Measurements from ENCODE around the gene ARHGEF17. TPM values are rescaled to one million over a fixed set of nuclear protein-coding genes. Genes with fewer than 3 reads are reported as not detected.

The ARHGEF17 gene
- polyA plus RNA-seq, 3 donors, result 0.16 to 1.2 (median 0.55) TPM

DNA sequence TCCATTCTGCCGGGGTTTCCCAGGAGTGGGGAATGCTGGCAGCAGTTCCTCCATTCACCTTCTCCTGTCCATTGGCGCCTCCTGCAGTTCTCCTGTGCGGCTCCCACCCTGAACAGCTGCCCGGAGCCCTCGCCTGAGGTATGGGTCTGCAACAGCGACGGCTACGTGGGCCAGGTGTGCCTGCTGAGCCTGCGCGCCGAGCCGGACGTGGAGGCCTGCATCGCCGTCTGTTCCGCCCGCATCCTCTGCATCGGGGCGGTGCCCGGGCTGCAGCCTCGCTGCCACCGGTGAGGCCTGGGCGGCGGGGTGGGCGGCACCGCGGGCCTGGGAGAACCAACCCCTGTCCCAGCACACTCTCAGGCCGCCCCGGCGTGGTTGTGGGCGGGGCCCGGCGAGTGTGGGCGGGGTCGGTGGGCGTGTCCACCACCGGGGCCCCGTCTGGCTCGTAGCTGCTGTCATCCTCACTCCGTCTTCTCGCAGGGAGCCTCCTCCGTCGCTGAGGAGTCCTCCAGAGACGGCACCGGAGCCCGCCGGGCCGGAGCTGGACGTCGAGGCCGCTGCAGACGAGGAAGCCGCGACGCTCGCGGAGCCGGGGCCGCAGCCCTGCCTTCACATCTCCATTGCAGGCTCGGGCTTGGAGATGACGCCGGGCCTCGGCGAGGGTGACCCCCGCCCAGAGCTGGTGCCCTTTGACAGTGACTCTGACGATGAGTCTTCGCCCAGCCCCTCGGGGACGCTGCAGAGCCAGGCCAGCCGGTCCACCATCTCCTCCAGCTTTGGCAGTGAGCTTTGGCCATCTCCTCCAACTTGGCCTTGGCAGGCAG, 54.1 kb downstream of the ARHGEF17 start:
- no peaks in the 10 kb centered on the region for H3K27me3 ChIP-seq (ENCODE audit: control insufficient read depth in 2 of 2, insufficient read depth in 2 of 2, low read length in 2 of 2)
- no peaks in the 10 kb centered on the region for H4K20me1 ChIP-seq (ENCODE audit: insufficient read depth, low read length)
- no peak overlapping the region for H2AFZ ChIP-seq (ENCODE audit: insufficient read depth, low read depth, low read length, poor library complexity, severe bottlenecking)
- no peak overlapping the region for H3K27ac ChIP-seq (ENCODE audit: low read depth in 1 of 2, low read length in 2 of 2)
- Mint-ChIP-seq H3K27ac (no peak overlapping the region), H3K9me3 (no peaks in the 10 kb centered on the region), H3K36me3 (no peaks in the 10 kb centered on the region), H3K4me3 (no peak overlapping the region), H3K27me3 (ENCODE audit: low read depth in 3 of 3) (peaks cover 0 to 5% (median 1%) of the 10 kb centered on the region in 3 donors), H3K4me1 (peaks cover 15% of the 10 kb centered on the region)
- no peaks in the 10 kb centered on the region for H3K36me3 ChIP-seq (replicated peaks in 1 of 2; ENCODE audit: control insufficient read depth in 1 of 2, insufficient read depth in 2 of 2, low read length in 2 of 2)
- H3K9ac ChIP-seq (ENCODE audit: insufficient read depth, low read length, poor library complexity, severe bottlenecking), result no peak overlapping the region
- intact Hi-C loops (cut with micrococcal nuclease), result no loop called here
- H3K79me2 ChIP-seq (ENCODE audit: insufficient read depth, low read length), result no peaks in the 10 kb centered on the region
- no peak overlapping the region for H3K4me2 ChIP-seq (replicated peaks; ENCODE audit: extremely low read depth, low read length, poor library complexity, severe bottlenecking)
- TF ChIP-seq, protein P1, sequence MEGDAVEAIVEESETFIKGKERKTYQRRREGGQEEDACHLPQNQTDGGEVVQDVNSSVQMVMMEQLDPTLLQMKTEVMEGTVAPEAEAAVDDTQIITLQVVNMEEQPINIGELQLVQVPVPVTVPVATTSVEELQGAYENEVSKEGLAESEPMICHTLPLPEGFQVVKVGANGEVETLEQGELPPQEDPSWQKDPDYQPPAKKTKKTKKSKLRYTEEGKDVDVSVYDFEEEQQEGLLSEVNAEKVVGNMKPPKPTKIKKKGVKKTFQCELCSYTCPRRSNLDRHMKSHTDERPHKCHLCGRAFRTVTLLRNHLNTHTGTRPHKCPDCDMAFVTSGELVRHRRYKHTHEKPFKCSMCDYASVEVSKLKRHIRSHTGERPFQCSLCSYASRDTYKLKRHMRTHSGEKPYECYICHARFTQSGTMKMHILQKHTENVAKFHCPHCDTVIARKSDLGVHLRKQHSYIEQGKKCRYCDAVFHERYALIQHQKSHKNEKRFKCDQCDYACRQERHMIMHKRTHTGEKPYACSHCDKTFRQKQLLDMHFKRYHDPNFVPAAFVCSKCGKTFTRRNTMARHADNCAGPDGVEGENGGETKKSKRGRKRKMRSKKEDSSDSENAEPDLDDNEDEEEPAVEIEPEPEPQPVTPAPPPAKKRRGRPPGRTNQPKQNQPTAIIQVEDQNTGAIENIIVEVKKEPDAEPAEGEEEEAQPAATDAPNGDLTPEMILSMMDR (IDR thresholded peaks at IDR 0.05), result no peak
- no peak for DNase-seq
- H3K4me3 ChIP-seq (replicated peaks in 1 of 3; ENCODE audit: low read depth in 2 of 3, low read length in 3 of 3), result no peak overlapping the region
- WGBS (ENCODE audit: insufficient coverage), result 95% methylated on average over 65 of the region's 70 CpGs
- no peaks in the 10 kb centered on the region for H3K9me3 ChIP-seq (replicated peaks in 1 of 2; ENCODE audit: control insufficient read depth in 1 of 2, insufficient read depth in 1 of 2, low read length in 2 of 2)
- peaks cover 13 to 14% of the 10 kb centered on the region in 2 donors for H3K4me1 ChIP-seq (ENCODE audit: control insufficient read depth in 1 of 2, insufficient read depth in 2 of 2, low read length in 2 of 2)

DNA sequence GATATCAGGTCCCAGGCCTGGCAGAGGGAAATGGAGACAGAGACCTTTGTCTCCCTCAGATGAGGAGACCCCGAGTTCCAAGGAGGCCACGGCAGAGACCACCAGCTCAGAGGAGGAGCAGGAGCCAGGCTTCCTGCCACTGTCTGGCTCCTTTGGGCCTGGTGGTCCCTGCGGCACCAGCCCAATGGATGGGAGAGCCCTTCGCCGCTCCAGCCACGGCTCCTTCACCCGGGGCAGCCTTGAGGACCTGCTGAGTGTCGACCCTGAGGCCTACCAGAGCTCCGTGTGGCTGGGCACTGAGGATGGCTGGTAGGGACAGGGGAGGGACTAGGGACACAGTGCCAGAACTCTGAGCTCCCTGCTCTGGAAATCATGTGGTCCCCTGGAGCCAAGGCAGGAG, 55.1 kb downstream of the ARHGEF17 start:
- Histone ChIP-seq H3K9ac (ENCODE audit: insufficient read depth, low read length, poor library complexity, severe bottlenecking) (no peak overlapping the region), H3K4me2 (replicated peaks; ENCODE audit: extremely low read depth, low read length, poor library complexity, severe bottlenecking) (no peak overlapping the region), H3K27ac (ENCODE audit: low read depth in 1 of 2, low read length in 2 of 2) (no peak overlapping the region), H3K4me1 (ENCODE audit: control insufficient read depth in 1 of 2, insufficient read depth in 2 of 2, low read length in 2 of 2) (peaks cover 13 to 14% of the 10 kb centered on the region in 2 donors), H3K4me3 (replicated peaks in 1 of 3; ENCODE audit: low read depth in 2 of 3, low read length in 3 of 3) (no peak overlapping the region), H3K27me3 (ENCODE audit: control insufficient read depth in 2 of 2, insufficient read depth in 2 of 2, low read length in 2 of 2) (no peaks in the 10 kb centered on the region), H3K9me3 (replicated peaks in 1 of 2; ENCODE audit: control insufficient read depth in 1 of 2, insufficient read depth in 1 of 2, low read length in 2 of 2) (no peaks in the 10 kb centered on the region), H3K79me2 (ENCODE audit: insufficient read depth, low read length) (no peaks in the 10 kb centered on the region), H4K20me1 (ENCODE audit: insufficient read depth, low read length) (no peaks in the 10 kb centered on the region), H2AFZ (ENCODE audit: insufficient read depth, low read depth, low read length, poor library complexity, severe bottlenecking) (no peak overlapping the region), H3K36me3 (replicated peaks in 1 of 2; ENCODE audit: control insufficient read depth in 1 of 2, insufficient read depth in 2 of 2, low read length in 2 of 2) (no peaks in the 10 kb centered on the region)
- TF ChIP-seq, protein P1 (IDR thresholded peaks at IDR 0.05), result no peak
- Mint-ChIP-seq H3K27ac (no peak overlapping the region), H3K4me1 (peaks cover 16% of the 10 kb centered on the region), H3K9me3 (no peaks in the 10 kb centered on the region), H3K36me3 (no peaks in the 10 kb centered on the region), H3K4me3 (no peak overlapping the region), H3K27me3 (ENCODE audit: low read depth in 3 of 3) (peaks cover 0 to 5% (median 1%) of the 10 kb centered on the region in 3 donors)
- no peak for DNase-seq
- intact Hi-C loops (cut with micrococcal nuclease), result no loop called here
- 98% methylated on average over 9 of the region's 9 CpGs for WGBS (ENCODE audit: insufficient coverage)
